HG02884 (cell line): Measurements from ENCODE around the gene OPA3.
"Not testable (repeated sequence)": the region's sequence is repeated elsewhere in the genome, so short reads cannot be mapped to it uniquely, and the experiment has no call there.

ENCODE experiments used
- ATAC-seq: cut with Tn5 transposase; IDR thresholded peaks from one replicate; pipeline ENCODE4 v1.9.1; 2021; ENCODE audit warnings: mild to moderate bottlenecking, moderate library complexity; ENCODE audit not compliant: unreplicated experiment

The OPA3 gene

DNA sequence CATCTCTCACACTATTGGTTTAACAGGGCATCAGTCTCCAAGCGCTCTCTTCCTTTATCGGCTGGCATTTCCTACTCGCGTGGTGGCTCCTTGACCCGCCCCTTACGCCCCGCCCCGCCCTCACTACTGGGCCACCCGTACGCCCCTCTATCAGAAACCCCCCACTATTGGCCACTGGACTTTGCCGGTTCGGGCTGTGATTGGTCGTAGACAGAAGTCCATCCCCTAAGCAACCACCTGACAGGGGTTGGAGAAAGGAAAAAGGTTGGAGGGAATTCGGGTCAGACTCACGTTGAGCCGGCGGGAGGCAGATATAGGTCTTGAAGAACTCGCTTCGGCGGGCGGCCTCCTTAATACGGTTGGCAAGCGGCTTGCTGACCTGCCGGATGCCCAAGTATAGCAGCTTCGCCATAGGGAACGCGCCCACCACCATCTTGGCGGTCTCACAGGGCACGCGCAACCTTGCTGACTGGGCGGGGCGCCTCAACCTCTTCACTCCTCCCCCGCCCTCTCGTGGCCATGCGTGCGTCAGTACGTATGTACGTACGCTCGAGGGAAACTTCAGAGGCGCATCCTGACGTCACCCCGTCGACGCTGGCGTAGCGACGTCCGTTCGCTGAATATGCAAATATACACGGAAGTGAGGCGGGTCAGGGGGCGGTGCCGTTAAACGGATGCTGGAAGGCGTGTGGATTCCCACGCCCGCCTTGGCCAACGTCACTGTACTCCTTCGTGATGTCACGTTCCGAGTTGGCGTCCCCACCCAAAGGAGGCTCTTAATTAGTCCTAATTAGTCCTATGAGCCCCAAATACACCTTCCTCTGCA, at the start of gene OPA3:
OPA3 (minus strand) TSS at position 471 of the 826 bp plus-strand sequence; CDS start at position 433, 38 bp downstream.
- ATAC-seq = peak; percentile 80

GRCh38 chr19:45632468-45633196, 48.0 kb upstream of the OPA3 start:
- ATAC-seq = no peak

DNA sequence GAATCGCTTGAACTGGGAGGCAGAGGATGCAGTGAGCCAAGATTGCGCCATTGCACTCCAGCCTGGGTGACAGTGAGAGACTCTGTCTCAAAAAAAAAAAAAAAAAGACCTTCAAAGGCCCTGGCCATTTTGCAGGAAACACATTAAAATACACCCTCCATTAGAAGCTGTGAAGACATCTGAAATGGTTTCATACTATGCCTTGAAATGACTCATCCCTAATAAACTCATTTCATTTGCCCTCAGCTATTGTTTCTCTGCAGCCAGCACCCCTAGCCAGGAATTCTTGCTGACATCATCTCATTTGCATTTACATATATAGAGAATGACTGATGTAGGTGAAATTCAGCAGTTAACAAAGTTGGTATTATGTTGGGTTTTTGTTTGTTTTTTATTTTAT, 45.9 kb upstream of the OPA3 start:
- ATAC-seq = no peak

- ATAC-seq = no peak
Measured at GRCh38 chr19:45629704-45630103, 45.1 kb upstream of the OPA3 start.

DNA sequence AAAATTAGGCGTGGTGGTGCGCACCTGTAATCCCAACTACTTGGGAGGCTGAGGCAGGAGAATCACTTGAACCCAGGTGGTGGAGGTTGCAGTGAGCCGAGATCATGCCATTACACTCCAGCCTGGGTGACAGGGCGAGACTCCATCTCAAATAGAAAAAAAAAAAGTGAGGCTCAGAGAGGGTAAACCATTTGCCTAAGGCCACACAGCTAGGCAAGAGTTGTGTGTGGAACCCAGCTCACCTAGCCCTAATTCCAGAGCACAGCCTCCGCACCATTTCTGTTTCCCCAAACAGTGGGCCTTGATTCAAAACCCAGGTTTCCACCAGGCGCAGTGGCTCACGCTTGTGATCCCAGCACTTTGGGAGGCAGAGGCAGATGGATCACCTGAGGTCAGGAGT, 43.6 kb upstream of the OPA3 start:
- not testable (repeated sequence) for ATAC-seq

DNA sequence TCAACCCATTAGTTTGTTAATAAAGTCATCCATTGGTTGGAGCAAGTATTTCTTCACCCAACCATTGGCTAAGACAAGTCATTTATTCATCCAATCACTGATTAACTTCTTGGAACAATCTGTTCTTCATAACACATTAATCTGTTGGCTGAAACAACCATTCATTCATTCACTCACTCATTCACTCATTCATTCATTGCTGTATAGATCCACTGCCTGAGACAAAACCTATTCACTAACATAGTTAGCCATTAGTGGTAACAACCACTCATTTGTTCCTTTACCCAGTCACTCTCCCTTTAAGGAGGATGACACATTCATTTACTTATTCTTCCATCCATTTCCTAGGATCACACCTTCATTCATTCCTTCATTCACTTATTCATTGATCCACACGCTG, 39.4 kb upstream of the OPA3 start:
- no peak for ATAC-seq

DNA sequence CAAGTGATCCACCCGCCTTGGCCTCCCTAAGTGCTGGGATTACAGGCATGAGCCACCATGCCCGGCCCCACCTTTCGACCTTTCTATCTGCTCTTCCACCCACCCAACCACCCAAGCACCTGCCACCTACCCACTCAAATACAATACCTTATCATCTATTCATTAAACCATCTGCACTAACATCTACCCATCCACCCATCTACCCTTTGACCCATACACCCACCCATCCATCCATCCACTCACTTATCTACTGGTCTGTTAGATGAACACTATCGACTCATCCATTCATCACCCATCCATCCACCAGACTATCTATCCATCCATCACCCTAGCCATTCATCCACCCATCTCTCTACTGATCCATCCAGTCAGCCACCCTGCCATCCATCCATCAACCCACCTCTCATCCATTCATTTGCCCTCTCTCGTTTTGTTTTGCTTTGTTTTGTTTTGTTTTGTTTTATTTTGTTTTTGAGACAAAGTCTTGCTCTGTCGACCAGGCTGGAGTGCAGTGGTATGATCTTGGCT, 37.4 kb upstream of the OPA3 start:
- no peak for ATAC-seq

- no peak for ATAC-seq
Measured at GRCh38 chr19:45621389-45621788, 36.8 kb upstream of the OPA3 start.

DNA sequence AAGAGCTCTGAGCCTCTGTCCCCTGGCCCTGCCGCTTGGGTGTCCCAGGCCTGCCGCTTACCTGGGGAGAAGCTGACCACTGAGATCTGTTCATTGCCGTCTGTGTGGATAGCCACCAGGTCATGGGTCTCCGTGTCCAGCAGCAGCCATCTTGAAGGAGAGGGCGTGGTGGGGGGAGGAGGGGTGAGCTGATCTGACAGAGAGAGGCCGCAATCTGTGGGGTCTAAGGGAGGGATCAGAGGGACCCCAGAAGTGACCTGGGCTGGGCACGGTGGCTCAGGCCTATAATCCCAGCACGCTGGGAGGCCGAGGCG, 32.1 kb upstream of the OPA3 start:
- no peak for ATAC-seq

GRCh38 chr19:45615795-45616703, 31.4 kb upstream of the OPA3 start:
- no peak for ATAC-seq

DNA sequence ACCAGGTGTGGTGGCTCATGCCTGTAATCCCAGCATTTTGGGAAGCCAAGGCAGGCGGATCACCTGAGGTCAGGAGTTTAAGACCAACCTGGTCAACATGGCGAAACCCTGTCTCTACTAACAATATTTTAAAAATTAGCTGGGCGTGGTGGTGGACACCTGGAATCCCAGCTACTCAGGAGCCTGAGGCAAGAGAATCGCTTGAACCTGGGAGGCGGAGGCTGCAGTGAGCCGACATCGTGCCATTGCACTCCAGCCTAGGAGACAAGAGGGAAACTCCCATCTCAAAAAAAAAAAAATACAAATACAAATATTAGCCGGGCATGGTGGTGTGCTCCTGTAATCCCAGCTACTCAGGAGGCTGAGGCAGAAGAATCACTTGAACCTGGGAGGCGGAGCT, 30.5 kb upstream of the OPA3 start:
- ATAC-seq = not testable (repeated sequence)

DNA sequence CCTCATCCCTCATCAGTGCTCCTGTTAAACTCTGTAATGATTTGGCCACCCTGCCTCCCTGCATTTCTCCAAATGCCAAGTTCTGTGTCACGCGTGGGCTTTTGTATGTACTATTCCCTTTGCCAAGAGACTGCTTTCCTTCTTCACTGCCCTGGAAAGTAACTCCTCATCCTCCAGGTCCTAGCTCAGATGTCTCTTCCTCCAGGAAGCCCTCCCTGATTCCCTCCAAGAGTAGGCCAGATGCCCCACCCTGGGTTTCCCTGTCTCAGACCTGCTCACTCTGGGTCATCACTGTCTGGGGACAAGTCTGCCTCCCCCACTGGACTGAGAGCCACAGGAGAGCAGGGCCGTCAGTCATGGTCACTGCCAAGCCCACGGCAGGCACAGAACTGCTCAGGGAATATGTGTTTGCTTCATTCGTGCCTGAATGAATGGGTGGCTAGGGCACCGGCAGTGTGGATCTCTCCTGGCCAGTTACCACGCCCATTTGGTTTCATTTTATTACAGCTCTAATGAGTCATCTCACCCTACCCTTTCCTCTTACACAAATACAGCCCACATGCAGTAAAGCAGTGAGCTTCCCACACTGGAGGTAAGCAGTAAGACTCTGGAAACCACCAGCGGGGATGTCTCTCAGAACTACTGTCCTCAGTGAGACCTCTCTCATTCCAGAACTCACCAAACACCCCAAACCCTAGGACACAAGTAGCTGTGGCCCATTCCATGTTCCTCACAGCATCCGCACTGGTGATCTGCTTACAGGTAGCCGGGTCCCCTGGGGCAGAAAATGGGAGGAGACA, 29.5 kb upstream of the OPA3 start:
- no peak for ATAC-seq

DNA sequence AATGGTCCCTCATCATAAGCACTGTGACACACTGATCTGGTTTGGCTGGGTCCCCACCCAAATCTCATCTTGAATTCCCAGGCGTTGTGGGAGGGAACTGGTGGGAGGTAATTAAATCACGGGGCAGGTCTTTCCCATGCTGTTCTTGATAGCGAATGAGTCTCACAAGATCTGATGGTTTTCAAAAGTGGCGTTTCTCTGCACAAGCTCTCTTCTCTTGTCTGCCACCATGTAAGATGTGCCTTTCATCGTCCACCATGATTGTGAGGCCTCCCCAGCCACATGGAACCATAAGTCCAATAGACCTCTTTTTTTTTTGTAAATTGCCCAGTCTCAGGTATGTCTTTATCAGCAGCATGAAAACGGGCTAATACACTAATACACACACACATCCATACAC, 24.3 kb upstream of the OPA3 start:
- ATAC-seq = no peak

DNA sequence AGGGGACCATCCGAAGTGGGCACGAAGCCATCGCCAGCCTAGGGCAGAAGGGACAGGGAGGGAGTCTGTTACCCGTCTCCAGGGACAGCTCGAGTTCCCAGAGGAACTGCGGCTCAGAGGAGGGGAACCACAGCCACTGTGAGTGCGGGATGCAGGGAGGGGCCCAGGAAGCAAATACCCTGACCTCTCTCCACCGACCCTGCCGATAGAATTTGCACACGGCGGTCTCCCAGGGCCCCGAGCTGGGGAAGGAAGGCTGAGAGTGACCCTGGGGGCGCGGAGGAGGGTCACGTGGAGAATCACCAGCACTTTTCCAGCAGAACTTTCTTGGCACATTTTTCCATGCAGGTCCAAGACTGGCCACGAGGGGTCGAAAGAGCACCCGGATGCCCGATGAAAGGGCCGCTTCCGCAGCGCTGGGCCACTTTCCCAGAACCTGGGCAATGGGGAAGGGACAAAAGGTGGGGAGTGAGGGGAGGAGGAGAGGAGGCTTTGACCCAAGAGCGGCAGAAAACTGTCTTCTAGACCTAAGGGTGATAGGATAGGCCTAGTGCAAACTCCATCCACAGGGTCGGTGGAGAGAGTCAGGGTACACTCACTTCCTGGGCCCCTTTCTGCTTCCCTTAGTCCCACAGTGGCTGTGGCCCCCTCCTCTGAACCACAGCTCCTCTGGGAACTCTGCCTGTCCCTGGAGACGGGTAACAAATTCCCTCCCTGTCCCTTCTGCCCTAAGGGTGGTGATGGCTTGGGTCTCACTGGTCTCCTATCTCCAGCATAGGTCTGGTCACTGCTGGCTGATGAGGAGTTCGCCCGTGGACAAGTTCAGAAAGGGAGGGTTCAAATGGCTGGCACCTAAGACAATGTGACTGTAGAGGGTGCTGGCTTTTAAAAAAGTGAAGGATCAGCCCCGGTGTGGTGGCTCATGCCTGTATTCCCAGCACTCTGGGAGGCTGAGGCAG, 22.7 kb upstream of the OPA3 start:
- no peak for ATAC-seq

GRCh38 chr19:45601524-45602374, 17.1 kb upstream of the OPA3 start, which contains the start of gene GPR4:
Gene GPR4 (minus strand): TSS chr19:45602212. CDS start chr19:45591866, 10,346 bp downstream.
- ATAC-seq = no peak

DNA sequence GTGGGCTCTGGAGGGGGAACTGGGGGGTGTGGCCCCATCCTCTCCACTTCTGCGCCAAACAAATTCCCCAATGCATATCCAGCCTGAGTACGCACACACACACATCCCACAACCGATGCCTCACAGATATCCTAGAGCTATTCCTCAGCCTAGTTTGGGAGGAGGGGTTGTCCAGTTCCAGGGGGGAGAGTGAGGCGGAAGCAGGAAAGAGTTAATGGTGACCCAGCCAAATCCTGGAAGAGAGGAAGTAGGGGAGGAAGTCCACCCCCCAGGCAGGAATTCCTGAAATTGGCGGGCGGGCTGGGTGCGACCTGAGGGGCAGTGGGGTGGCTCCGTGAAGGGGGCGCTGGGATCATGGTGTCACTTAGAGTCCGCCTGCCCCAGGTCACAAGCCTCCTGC, 16.5 kb upstream of the OPA3 start:
- no peak for ATAC-seq

DNA sequence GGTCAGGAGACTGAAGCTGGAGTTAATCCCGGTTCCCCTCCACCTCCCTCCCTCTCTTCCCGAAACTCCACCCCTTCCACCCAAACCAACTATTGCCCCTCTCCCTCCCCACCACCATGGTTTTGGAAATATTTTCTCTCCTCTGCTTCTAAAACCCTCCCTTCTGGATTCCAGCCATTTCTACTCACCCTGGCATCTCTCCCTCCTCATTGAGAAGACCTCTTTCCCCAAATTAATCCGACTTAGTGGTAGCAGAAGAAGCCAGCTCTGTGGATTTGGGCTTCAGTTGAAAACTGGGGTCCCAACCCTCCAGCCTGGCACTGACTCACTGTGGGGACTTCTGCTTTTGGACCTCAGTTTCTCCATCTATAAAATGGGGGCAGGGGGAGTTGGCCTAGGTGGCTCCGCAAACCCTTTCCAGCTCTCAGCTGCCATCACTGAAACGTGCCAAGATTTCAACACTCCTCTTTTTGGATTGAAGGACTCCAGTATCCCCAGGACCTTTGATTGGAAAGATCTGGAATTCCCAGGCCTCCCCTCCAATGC, 15.8 kb upstream of the OPA3 start:
- no peak for ATAC-seq

DNA sequence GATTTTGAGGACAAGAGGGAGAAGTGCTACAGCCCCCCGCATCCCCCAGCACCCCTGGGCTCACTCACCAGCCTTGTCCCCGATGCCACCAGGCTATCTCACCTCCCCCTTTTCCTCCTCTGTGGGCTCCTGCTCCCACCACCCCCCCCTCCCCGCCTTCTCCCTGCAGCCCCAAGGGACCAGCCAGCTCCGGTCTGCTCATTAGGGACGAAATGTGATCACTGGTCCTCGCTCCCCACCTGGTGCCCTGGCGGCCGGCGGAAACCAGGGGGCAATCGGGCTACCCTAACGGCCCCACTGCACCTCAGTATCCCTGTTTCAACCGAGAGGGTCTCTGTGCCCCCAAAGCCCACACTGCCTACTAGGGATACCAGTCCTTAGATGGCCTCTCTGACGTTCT, 14.7 kb upstream of the OPA3 start:
- no peak for ATAC-seq
